Gastrocnemius medialis (tissue), 4 donors: ENCODE data around the gene ATP2B1.
"Not testable (repeated sequence)": the region's sequence is repeated elsewhere in the genome, so short reads cannot be mapped to it uniquely, and the experiment has no call there.

Source experiments
- CTCF ChIP-seq, 5 experiments: fragments of 450-650 bp in 3 of 5; fragments of 200-600 bp in 2 of 5; sonication (generic) in 2 of 5; IDR thresholded peaks in 4 of 5; conservative IDR thresholded peaks in 1 of 5; 1 replicate in 4 of 5; 2 replicates in 1 of 5; pipeline ENCODE4 v1.5.1; 2016 to 2019; ENCODE audit warnings: antibody characterized with exemption in 5 of 5, mild to moderate bottlenecking in 3 of 5, moderate library complexity in 3 of 5
- POLR2A ChIP-seq, 2 donors: fragments of 450-650 bp; IDR thresholded peaks; one replicate each; pipeline ENCODE4 v1.6.1; 2017; ENCODE audit warnings: antibody characterized with exemption in 2 of 2, mild to moderate bottlenecking in 2 of 2, moderate library complexity in 2 of 2

GRCh38 chr12:89757987-89758386 is 49.3 kb upstream of the ATP2B1 start:
- not testable (repeated sequence) for TF ChIP-seq POLR2A (IDR thresholded peaks at IDR 0.05); CTCF (IDR thresholded peaks at IDR 0.05 in 4 of 5, conservative IDR thresholded peaks at IDR 0.05 in 1 of 5)
